ENCODE measurements around the gene ATF4. TPM values are rescaled to one million over a fixed set of nuclear protein-coding genes. Genes with fewer than 3 reads are reported as not detected.
A peak's percentile ranks its signal among the peaks of the same experiment; 100 is the strongest.

The ATF4 gene, protein sequence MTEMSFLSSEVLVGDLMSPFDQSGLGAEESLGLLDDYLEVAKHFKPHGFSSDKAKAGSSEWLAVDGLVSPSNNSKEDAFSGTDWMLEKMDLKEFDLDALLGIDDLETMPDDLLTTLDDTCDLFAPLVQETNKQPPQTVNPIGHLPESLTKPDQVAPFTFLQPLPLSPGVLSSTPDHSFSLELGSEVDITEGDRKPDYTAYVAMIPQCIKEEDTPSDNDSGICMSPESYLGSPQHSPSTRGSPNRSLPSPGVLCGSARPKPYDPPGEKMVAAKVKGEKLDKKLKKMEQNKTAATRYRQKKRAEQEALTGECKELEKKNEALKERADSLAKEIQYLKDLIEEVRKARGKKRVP
- 363 and 368 TPM in 2 replicates for total RNA-seq

- intact Hi-C loops (cut with micrococcal nuclease): loop anchor here (1.0 to 2.0 kb wide), 8 partner anchors 12 to 1766 kb away; partner anchors contain the start of genes CBX7, MIEF1, RANGAP1 and RPL3
- Mint-ChIP-seq H3K36me3 (ENCODE audit: low read depth) (peaks cover 65% of the 10 kb centered on the region), H3K4me3 (peak within 1 kb of the TSS; percentile 91), H3K4me1 (peaks cover 60% of the 10 kb centered on the region), H3K27me3 (peaks cover 2% of the 10 kb centered on the region), H3K9me3 (no peaks in the 10 kb centered on the region), H3K27ac (peak within 1 kb of the TSS; percentile 98)
- POLR2A ChIA-PET: interaction anchor here (0.6 to 2.7 kb wide), 64 partner anchors 10 to 1862 kb away, joined by 3 to 111 read pairs (median 4); partner anchors contain the start of genes ANKRD54, C22orf23, CBX7 and GTPBP1
- DNase-seq (peak; percentile 88), ATAC-seq (ENCODE audit: low read depth) (peak; percentile 56)
- TF ChIP-seq, protein P1, sequence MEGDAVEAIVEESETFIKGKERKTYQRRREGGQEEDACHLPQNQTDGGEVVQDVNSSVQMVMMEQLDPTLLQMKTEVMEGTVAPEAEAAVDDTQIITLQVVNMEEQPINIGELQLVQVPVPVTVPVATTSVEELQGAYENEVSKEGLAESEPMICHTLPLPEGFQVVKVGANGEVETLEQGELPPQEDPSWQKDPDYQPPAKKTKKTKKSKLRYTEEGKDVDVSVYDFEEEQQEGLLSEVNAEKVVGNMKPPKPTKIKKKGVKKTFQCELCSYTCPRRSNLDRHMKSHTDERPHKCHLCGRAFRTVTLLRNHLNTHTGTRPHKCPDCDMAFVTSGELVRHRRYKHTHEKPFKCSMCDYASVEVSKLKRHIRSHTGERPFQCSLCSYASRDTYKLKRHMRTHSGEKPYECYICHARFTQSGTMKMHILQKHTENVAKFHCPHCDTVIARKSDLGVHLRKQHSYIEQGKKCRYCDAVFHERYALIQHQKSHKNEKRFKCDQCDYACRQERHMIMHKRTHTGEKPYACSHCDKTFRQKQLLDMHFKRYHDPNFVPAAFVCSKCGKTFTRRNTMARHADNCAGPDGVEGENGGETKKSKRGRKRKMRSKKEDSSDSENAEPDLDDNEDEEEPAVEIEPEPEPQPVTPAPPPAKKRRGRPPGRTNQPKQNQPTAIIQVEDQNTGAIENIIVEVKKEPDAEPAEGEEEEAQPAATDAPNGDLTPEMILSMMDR (IDR thresholded peaks at IDR 0.05): no peak
- CTCF ChIA-PET: interaction anchor here (0.6 to 2.2 kb wide), 10 partner anchors 9 to 523 kb away, joined by 3 to 22 read pairs (median 4); partner anchors contain the start of genes MIEF1 and TAB1
Measured at GRCh38 chr22:39520226-39521105, at the start of gene ATF4. TSS of gene ATF4 (plus strand) at chr22:39520562. CDS start at chr22:39521446, 884 bp downstream.

- ChIA-PET CTCF (interaction anchor here (0.7 to 2.2 kb wide), 9 partner anchors 22 to 59 kb away, joined by 3 to 9 read pairs (median 4); no protein-coding TSS in a partner anchor), POLR2A (interaction anchor here (0.6 to 3.9 kb wide), 19 partner anchors 9 to 153 kb away, joined by 3 to 44 read pairs (median 5); partner anchors contain the start of genes ATF4, MIEF1, RPL3 and TAB1)
- ATAC-seq (ENCODE audit: low read depth) (peak; percentile 79), DNase-seq (peak; percentile 47)
- TF ChIP-seq, protein P1 (IDR thresholded peaks at IDR 0.05): no peak
- peaks cover 73% of the 10 kb centered on the region for H3K4me1 Mint-ChIP-seq
- H3K27ac Mint-ChIP-seq: peak overlapping the region; percentile 90
- peaks cover 7% of the 10 kb centered on the region for H3K36me3 Mint-ChIP-seq (ENCODE audit: low read depth)
- H3K27me3 Mint-ChIP-seq: no peaks in the 10 kb centered on the region
- peak overlapping the region; percentile 65 for H3K4me3 Mint-ChIP-seq
- no peaks in the 10 kb centered on the region for H3K9me3 Mint-ChIP-seq
- intact Hi-C loops (cut with micrococcal nuclease): loop anchor here (1.0 to 2.0 kb wide), 3 partner anchors 9 to 24 kb away; no protein-coding TSS in a partner anchor
Measured at GRCh38 chr22:39471381-39472141, 48.8 kb upstream of the ATF4 start.

DNA sequence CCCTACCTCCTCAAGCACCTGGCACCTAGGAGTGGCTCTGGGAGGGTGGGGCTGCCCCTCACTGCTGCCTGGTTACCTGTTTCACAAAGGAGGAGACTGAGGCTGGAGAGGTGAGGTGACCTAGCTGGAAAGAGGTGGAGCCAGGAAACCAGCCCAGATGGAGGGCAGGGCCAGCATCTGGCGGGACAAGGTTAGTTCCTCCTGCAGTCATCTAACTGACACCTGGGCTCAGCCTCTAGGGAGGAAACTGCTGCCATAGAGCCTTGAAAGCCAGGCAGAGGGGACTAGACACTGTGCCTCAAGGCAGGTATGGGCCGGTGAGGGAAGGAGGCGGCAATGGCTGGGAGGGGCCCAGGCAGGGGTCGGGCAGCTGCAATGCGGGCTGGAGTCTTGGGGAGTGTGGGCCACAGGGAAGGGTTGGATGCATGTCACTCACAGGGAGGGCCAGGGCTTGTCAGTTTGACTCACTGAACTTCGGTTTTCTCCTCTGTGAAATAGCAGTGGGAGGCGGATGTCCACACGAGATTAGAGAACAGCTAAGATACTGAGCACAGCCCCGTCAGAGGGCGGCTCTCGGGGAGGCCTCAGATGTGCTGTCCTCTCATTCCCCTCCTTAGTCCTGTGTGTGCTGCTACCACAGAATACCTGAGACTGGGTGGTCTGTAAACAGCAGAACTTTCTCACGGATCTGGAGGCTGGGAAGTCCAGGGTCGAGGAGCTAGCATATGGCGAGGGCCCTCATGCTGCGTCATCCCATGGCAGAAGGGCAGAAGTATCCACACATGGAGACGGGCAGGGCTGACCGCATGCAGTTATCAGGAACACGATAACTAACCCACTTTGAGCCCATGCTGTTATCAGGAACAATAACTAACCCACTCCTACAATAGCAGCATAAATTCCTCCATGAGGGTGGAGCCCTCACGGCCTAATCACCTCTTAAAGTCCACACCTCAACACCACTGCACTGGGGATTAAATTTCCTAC lies 47.5 kb upstream of the ATF4 start:
- POLR2A ChIA-PET: interaction anchor here (0.6 to 3.9 kb wide), 10 partner anchors 9 to 642 kb away, joined by 3 to 44 read pairs (median 5); partner anchors contain the start of genes ATF4, RPL3 and TAB1
- no peaks in the 10 kb centered on the region for H3K27me3 Mint-ChIP-seq
- intact Hi-C loops (cut with micrococcal nuclease): no loop called here
- ATAC-seq (ENCODE audit: low read depth) (peak; percentile 51), DNase-seq (peak; percentile 32)
- peak overlapping the region; percentile 65 for H3K4me3 Mint-ChIP-seq
- TF ChIP-seq, protein P1 (IDR thresholded peaks at IDR 0.05): no peak
- peaks cover 17% of the 10 kb centered on the region for H3K36me3 Mint-ChIP-seq (ENCODE audit: low read depth)
- H3K9me3 Mint-ChIP-seq: no peaks in the 10 kb centered on the region
- CTCF ChIA-PET: interaction anchor here (0.9 to 2.2 kb wide), 4 partner anchors 21 to 42 kb away, joined by 3 to 9 read pairs (median 4); no protein-coding TSS in a partner anchor
- H3K27ac Mint-ChIP-seq: peak overlapping the region; percentile 90
- peaks cover 60% of the 10 kb centered on the region for H3K4me1 Mint-ChIP-seq

DNA sequence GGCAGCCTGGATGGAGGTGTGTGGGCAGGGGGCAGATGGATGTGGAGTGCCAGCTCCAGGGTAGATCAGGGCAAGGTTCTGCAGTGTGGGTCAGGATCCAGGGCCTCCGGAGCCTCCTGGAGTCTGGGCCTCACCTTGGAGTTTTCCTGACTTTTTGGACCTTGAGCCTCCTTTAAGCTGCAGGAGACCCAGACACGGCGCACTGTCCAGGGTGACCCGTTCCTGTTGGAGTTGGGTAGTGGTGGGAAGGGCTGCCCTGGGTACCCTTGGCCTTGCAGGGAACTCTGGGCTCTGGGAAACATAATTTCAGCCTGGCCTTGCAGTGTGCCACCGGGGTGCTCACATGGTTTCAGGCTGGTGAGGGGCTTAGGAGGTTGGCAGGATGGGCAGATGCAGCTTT lies 46.5 kb upstream of the ATF4 start:
- DNase-seq (no peak), ATAC-seq (ENCODE audit: low read depth) (no peak)
- intact Hi-C loops (cut with micrococcal nuclease): no loop called here
- Mint-ChIP-seq H3K4me1 (peaks cover 51% of the 10 kb centered on the region), H3K9me3 (no peaks in the 10 kb centered on the region), H3K4me3 (no peak overlapping the region), H3K27me3 (no peaks in the 10 kb centered on the region), H3K27ac (no peak overlapping the region), H3K36me3 (ENCODE audit: low read depth) (peaks cover 17% of the 10 kb centered on the region)
- CTCF ChIA-PET: no interaction called here
- TF ChIP-seq, protein P1 (IDR thresholded peaks at IDR 0.05): no peak
- POLR2A ChIA-PET: interaction anchor here (0.6 to 3.9 kb wide), 4 partner anchors 20 to 641 kb away, joined by 3 to 44 read pairs (median 5); no protein-coding TSS in a partner anchor

All from activated B cell treated with CpG ODN at 0.5 μM for 24 hours (primary cell).